ENCODE measurements around the gene RNU5D-1.
"Not testable (repeated sequence)": the region's sequence is repeated elsewhere in the genome, so short reads cannot be mapped to it uniquely, and the experiment has no call there.

Gene RNU5D-1

GRCh38 chr1:44719318-44719717 lies 11.7 kb downstream of the RNU5D-1 start:
- no peak overlapping the region for H3K4me3 Mint-ChIP-seq
- ATAC-seq: no peak
- H3K27ac Mint-ChIP-seq: no peak overlapping the region
- H3K4me1 Mint-ChIP-seq: peaks cover 86% of the 10 kb centered on the region
- no peaks in the 10 kb centered on the region for H3K9me3 Mint-ChIP-seq
- no peaks in the 10 kb centered on the region for H3K27me3 Mint-ChIP-seq
- no peak for DNase-seq
- no peaks in the 10 kb centered on the region for H3K36me3 Mint-ChIP-seq (ENCODE audit: low read depth)

- Mint-ChIP-seq H3K27me3 (no peaks in the 10 kb centered on the region), H3K4me3 (no peak overlapping the region), H3K36me3 (ENCODE audit: low read depth) (no peaks in the 10 kb centered on the region), H3K27ac (no peak overlapping the region), H3K4me1 (peaks cover 76% of the 10 kb centered on the region), H3K9me3 (no peaks in the 10 kb centered on the region)
- no peak for DNase-seq
- ATAC-seq: no peak
Measured at GRCh38 chr1:44718091-44718490, 12.9 kb downstream of the RNU5D-1 start.

- no peak overlapping the region for H3K4me3 Mint-ChIP-seq
- DNase-seq: no peak
- no peaks in the 10 kb centered on the region for H3K9me3 Mint-ChIP-seq
- ATAC-seq: no peak
- H3K27ac Mint-ChIP-seq: no peak overlapping the region
- H3K27me3 Mint-ChIP-seq: no peaks in the 10 kb centered on the region
- no peaks in the 10 kb centered on the region for H3K36me3 Mint-ChIP-seq (ENCODE audit: low read depth)
- peaks cover 72% of the 10 kb centered on the region for H3K4me1 Mint-ChIP-seq
Measured at GRCh38 chr1:44717653-44718052, 13.3 kb downstream of the RNU5D-1 start.

GRCh38 chr1:44717156-44717555 lies 13.8 kb downstream of the RNU5D-1 start:
- Mint-ChIP-seq H3K36me3 (ENCODE audit: low read depth) (no peaks in the 10 kb centered on the region), H3K4me3 (no peak overlapping the region), H3K27ac (no peak overlapping the region), H3K9me3 (no peaks in the 10 kb centered on the region), H3K4me1 (peaks cover 69% of the 10 kb centered on the region), H3K27me3 (no peaks in the 10 kb centered on the region)
- ATAC-seq (no peak), DNase-seq (no peak)

GRCh38 chr1:44714944-44715571 lies 15.9 kb downstream of the RNU5D-1 start:
- no peak overlapping the region for H3K4me3 Mint-ChIP-seq
- H3K4me1 Mint-ChIP-seq: peaks cover 49% of the 10 kb centered on the region

GRCh38 chr1:44714532-44714931 lies 16.4 kb downstream of the RNU5D-1 start:
- no peaks in the 10 kb centered on the region for H3K9me3 Mint-ChIP-seq
- H3K4me1 Mint-ChIP-seq: peaks cover 46% of the 10 kb centered on the region
- DNase-seq: no peak
- H3K27me3 Mint-ChIP-seq: no peaks in the 10 kb centered on the region
- H3K36me3 Mint-ChIP-seq (ENCODE audit: low read depth): no peaks in the 10 kb centered on the region
- ATAC-seq: no peak
- H3K4me3 Mint-ChIP-seq: no peak overlapping the region
- H3K27ac Mint-ChIP-seq: no peak overlapping the region

More at GRCh38 chr1:44714944-44715571, 15.9 kb downstream of the RNU5D-1 start:
- H3K36me3 Mint-ChIP-seq (ENCODE audit: low read depth): no peaks in the 10 kb centered on the region
- DNase-seq: peak; percentile 66
- H3K9me3 Mint-ChIP-seq: no peaks in the 10 kb centered on the region
- no peaks in the 10 kb centered on the region for H3K27me3 Mint-ChIP-seq
- H3K27ac Mint-ChIP-seq: no peak overlapping the region
- ATAC-seq: peak; percentile 76

- Mint-ChIP-seq H3K27me3 (no peaks in the 10 kb centered on the region), H3K4me1 (peaks cover 43% of the 10 kb centered on the region), H3K9me3 (no peaks in the 10 kb centered on the region), H3K36me3 (ENCODE audit: low read depth) (no peaks in the 10 kb centered on the region), H3K27ac (no peak overlapping the region), H3K4me3 (no peak overlapping the region)
- ATAC-seq (no peak), DNase-seq (no peak)
Measured at GRCh38 chr1:44713321-44713781, 17.6 kb downstream of the RNU5D-1 start.

- ATAC-seq: peak; percentile 61
- DNase-seq: peak; percentile 41
- H3K27ac Mint-ChIP-seq: peak overlapping the region; percentile 86
Measured at GRCh38 chr1:44707959-44708831, 22.8 kb downstream of the RNU5D-1 start.

GRCh38 chr1:44707112-44707881 lies 23.7 kb downstream of the RNU5D-1 start:
- no peaks in the 10 kb centered on the region for H3K36me3 Mint-ChIP-seq (ENCODE audit: low read depth)
- H3K9me3 Mint-ChIP-seq: no peaks in the 10 kb centered on the region
- DNase-seq: no peak
- peak; percentile 60 for ATAC-seq
- H3K27ac Mint-ChIP-seq: no peak overlapping the region
- H3K4me3 Mint-ChIP-seq: no peak overlapping the region
- H3K4me1 Mint-ChIP-seq: peaks cover 18% of the 10 kb centered on the region
- no peaks in the 10 kb centered on the region for H3K27me3 Mint-ChIP-seq

More at GRCh38 chr1:44707959-44708831, 22.8 kb downstream of the RNU5D-1 start:
- peaks cover 18% of the 10 kb centered on the region for H3K4me1 Mint-ChIP-seq
- peak overlapping the region; percentile 69 for H3K4me3 Mint-ChIP-seq
- H3K36me3 Mint-ChIP-seq (ENCODE audit: low read depth): no peaks in the 10 kb centered on the region
- no peaks in the 10 kb centered on the region for H3K9me3 Mint-ChIP-seq
- no peaks in the 10 kb centered on the region for H3K27me3 Mint-ChIP-seq

- H3K4me3 Mint-ChIP-seq: no peak overlapping the region
- H3K27ac Mint-ChIP-seq: no peak overlapping the region
- no peak for ATAC-seq
Measured at GRCh38 chr1:44705938-44706337, 25.0 kb downstream of the RNU5D-1 start.

GRCh38 chr1:44705470-44705869 lies 25.5 kb downstream of the RNU5D-1 start:
- DNase-seq (no peak), ATAC-seq (no peak)
- peaks cover 18% of the 10 kb centered on the region for H3K4me1 Mint-ChIP-seq
- no peaks in the 10 kb centered on the region for H3K27me3 Mint-ChIP-seq
- no peak overlapping the region for H3K4me3 Mint-ChIP-seq
- H3K27ac Mint-ChIP-seq: no peak overlapping the region
- H3K36me3 Mint-ChIP-seq (ENCODE audit: low read depth): no peaks in the 10 kb centered on the region
- no peaks in the 10 kb centered on the region for H3K9me3 Mint-ChIP-seq

More at GRCh38 chr1:44705938-44706337, 25.0 kb downstream of the RNU5D-1 start:
- peaks cover 18% of the 10 kb centered on the region for H3K4me1 Mint-ChIP-seq
- no peak for DNase-seq
- H3K36me3 Mint-ChIP-seq (ENCODE audit: low read depth): no peaks in the 10 kb centered on the region
- H3K27me3 Mint-ChIP-seq: no peaks in the 10 kb centered on the region
- H3K9me3 Mint-ChIP-seq: no peaks in the 10 kb centered on the region

GRCh38 chr1:44701141-44701573 lies 29.8 kb downstream of the RNU5D-1 start:
- H3K36me3 Mint-ChIP-seq (ENCODE audit: low read depth): no peaks in the 10 kb centered on the region
- DNase-seq: no peak
- H3K4me3 Mint-ChIP-seq: no peak overlapping the region
- no peaks in the 10 kb centered on the region for H3K27me3 Mint-ChIP-seq
- peaks cover 22% of the 10 kb centered on the region for H3K4me1 Mint-ChIP-seq
- no peaks in the 10 kb centered on the region for H3K9me3 Mint-ChIP-seq
- ATAC-seq: no peak
- H3K27ac Mint-ChIP-seq: no peak overlapping the region

GRCh38 chr1:44700573-44700972 lies 30.4 kb downstream of the RNU5D-1 start:
- ATAC-seq (no peak), DNase-seq (no peak)
- H3K9me3 Mint-ChIP-seq: no peaks in the 10 kb centered on the region
- no peak overlapping the region for H3K4me3 Mint-ChIP-seq
- no peak overlapping the region for H3K27ac Mint-ChIP-seq
- no peaks in the 10 kb centered on the region for H3K36me3 Mint-ChIP-seq (ENCODE audit: low read depth)
- H3K4me1 Mint-ChIP-seq: peaks cover 27% of the 10 kb centered on the region
- H3K27me3 Mint-ChIP-seq: no peaks in the 10 kb centered on the region

GRCh38 chr1:44699375-44699774 lies 31.6 kb downstream of the RNU5D-1 start:
- H3K36me3 Mint-ChIP-seq (ENCODE audit: low read depth); H3K4me3 Mint-ChIP-seq; DNase-seq; ATAC-seq; H3K27ac Mint-ChIP-seq; H3K9me3 Mint-ChIP-seq; H3K27me3 Mint-ChIP-seq: not testable (repeated sequence)
- peaks cover 27% of the 10 kb centered on the region for H3K4me1 Mint-ChIP-seq

Data from activated naive CD8-positive, alpha-beta T cell treated with anti-CD3 and anti-CD28 coated beads, Interleukin-2, amount 50 U/mL, for 24 hours (primary cell).